A549 treated with GW870086 at 1 μM for 4 hours (cell line): ENCODE results near the gene ZNF785. TPM values are rescaled to one million over a fixed set of nuclear protein-coding genes. Genes with fewer than 3 reads are reported as not detected.

Experiments used
- total RNA-seq: library from RNA; stranded (reverse); fragments of 200-300 nt; extraction: Qiagen RNA extraction; gene quantifications from 5 replicates; pipeline ENCODE4 v1.2.3, GENCODE V29; 2022; ENCODE audit warnings: low read depth

The ZNF785 gene
- total RNA-seq, result not detected in 5 replicates

DNA sequence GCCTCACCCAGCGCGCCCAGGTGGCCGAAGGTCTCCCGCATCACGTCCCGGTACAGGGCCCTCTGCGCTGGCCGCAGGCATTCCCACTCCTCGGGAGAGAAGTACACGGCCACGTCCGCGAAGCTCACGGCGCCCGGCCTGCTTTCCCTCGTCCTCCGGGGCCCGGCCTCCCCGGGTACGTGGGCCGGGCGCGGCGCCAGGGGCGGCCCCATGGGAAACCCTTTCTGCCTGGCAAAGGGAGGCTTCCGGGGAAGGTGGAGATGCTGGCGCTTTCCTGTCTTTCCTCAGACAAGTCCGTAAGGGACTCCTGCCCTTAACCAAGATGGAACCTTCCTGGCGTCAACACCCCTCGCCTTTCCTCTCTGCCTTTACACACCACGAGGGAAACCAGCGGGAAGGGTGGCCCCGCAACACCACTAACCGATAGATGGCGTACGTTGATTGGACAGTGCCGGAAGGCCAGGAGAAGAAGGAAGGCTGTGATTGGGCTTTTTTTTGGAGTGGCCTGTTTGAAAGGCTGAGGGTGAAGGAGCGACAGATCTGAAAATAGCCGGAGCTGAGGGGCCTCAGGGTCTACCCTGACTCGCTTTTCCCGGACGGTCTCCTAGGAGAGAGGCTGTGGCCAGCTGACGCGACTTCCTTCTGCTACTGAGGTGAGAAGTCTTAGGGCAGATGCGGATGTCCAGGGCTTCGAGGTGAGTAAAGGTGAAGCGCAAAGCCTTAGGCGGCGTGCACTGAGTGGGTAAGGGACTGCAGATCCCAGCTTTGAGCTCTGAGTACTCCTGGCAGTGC lies at the start of gene ZNF785:
Gene ZNF785, minus strand, starts transcription at position 298 of the 792 bp plus-strand sequence. Its CDS starts 86 bp downstream, at position 212.

DNA sequence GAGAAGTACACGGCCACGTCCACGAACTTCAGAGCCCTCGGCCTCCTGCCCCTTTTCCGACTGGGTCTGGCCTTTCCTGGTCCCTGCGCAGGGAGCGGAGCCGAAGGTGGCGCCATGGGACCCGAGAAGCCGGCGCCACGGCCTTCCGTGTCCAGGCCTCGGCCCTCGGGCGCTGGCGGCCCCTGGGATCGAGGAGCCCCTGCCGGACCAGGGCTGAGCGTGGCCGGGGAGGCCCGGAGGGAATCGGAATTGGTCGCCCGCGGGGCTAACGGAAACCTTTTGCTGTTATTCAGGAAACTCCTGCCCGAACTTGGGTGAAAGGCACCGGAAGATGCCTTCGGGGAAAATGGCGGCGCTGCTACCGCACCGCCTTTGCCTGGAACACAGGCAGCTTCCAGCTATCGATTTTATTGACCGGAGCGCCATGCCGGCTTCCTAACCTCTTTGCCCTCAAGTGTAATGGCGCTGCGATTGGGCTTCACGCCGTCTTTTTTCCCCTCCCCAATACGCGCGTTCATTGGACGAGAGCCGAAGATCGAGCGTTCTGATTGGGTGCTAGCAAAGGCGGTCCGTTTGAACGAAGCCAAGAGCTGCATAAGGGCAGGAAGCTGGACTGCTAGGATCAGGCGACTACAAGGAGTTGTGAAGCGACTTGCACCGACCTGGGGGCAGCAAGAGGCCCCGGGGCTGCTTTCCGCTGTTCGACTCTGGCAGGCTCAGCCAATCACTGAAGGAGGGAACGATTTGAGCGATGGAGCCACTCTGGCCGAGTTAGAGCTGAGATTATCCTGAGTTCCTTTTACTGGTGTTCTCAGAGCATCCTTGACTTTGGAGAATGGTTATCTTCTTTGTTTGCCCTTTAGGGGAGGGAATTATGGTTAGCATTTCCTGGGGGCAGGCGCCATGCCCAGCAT lies 24.7 kb upstream of the ZNF785 start, which contains the start of gene ZNF689:
Gene ZNF689, minus strand, starts transcription at position 464 of the 914 bp plus-strand sequence. Its CDS starts 348 bp downstream, at position 116.

GRCh38 chr16:30571445-30572322 lies 13.8 kb downstream of the ZNF785 start, which contains the start of gene ZNF688:
TSS of gene ZNF688 (minus strand) at chr16:30571714. CDS start at chr16:30571629, 85 bp downstream.

GRCh38 chr16:30557957-30558788 lies 27.3 kb downstream of the ZNF785 start, which contains the start of gene ZNF764:
TSS of gene ZNF764 (minus strand) at chr16:30558374. CDS start at chr16:30558182, 192 bp downstream.

DNA sequence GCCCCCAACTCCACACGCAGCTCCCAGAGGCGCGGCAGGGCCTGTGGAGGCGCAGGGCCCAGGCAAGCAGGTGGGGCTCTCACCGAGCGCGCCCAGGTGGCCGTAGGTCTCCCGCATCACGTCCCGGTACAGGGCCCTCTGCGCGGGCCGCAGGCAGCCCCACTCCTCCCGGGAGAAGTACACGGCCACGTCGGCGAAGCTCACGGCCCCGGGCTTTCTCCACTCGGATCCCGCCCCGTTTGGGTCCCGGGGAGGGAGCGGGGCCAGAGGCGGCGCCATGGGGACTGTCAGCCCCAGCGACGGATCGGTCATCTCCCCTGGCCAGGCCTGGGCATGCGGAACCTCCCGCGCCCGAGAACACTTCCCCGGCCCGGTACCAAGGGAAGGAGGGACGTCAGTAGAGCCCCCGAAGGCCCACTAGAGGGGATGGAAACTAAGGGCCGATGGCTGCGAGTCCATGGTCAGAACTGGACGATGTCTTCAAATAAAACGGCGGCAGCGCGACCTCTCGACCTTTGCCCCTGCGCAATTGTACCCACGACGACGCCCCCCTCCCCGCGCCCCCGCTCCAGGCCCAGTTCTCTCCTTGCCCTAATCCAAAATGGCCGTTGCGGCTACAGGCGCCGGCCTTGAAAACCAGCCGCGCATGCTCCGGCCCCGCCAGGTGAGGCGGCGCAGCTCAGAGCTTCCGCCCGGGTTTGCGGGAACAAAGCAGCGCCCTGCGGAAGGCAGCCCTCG lies 51.0 kb downstream of the ZNF785 start, which contains the start of gene ZNF747:
Gene ZNF747, minus strand, starts transcription at position 491 of the 738 bp plus-strand sequence. Its CDS starts 179 bp downstream, at position 312.

Other genes starting within 250 kb of the ZNF785 start
- gene CD2BP2, start 230.4 kb downstream of the ZNF785 start, total RNA-seq, result 59.5 to 68.2 TPM (median 64.0 TPM) in 5 replicates
- gene TBC1D10B, start 215.2 kb downstream of the ZNF785 start, total RNA-seq, result 23.3 to 30.4 TPM (median 27.7 TPM) in 5 replicates
- gene MYL11, start 210.9 kb downstream of the ZNF785 start, total RNA-seq, result 0.51 TPM in 1 of 5 replicates, not detected in the others
- gene SEPTIN1, start 203.1 kb downstream of the ZNF785 start, total RNA-seq, result 1.1 to 2.0 TPM (median 1.6 TPM) in 5 replicates
- gene ZNF48, start 190.3 kb downstream of the ZNF785 start, total RNA-seq, result 11.2 to 15.5 TPM (median 12.8 TPM) in 5 replicates
- 3.5 to 6.1 TPM (median 5.2 TPM) in 5 replicates for gene ZNF771, start 178.1 kb downstream of the ZNF785 start, total RNA-seq
- 101 to 138 TPM (median 133 TPM) in 5 replicates for gene DCTPP1, start 155.7 kb downstream of the ZNF785 start, total RNA-seq
- 47.6 to 51.6 TPM (median 49.4 TPM) in 5 replicates for gene SEPHS2, start 139.8 kb downstream of the ZNF785 start, total RNA-seq
- 0.02 TPM in 1 of 5 replicates, not detected in the others for gene ITGAL, start 113.0 kb downstream of the ZNF785 start, total RNA-seq
- 37.2 to 46.2 TPM (median 45.5 TPM) in 5 replicates for gene ZNF768, start 59.1 kb downstream of the ZNF785 start, total RNA-seq
- gene ZNF747, start 50.8 kb downstream of the ZNF785 start, total RNA-seq, result 3.3 to 4.9 TPM (median 4.5 TPM) in 5 replicates
- 4.2 to 6.6 TPM (median 6.2 TPM) in 5 replicates for gene ZNF764, start 27.3 kb downstream of the ZNF785 start, total RNA-seq
- gene ZNF688, start 14.0 kb downstream of the ZNF785 start, total RNA-seq, result 5.5 to 8.0 TPM (median 6.7 TPM) in 5 replicates
- 7.3 to 9.9 TPM (median 8.5 TPM) in 5 replicates for gene ZNF689, start 24.7 kb upstream of the ZNF785 start, total RNA-seq
- 20.5 to 24.8 TPM (median 22.6 TPM) in 5 replicates for gene PRR14, start 65.3 kb upstream of the ZNF785 start, total RNA-seq
- 29.0 to 42.4 TPM (median 40.9 TPM) in 5 replicates for gene FBRS, start 72.7 kb upstream of the ZNF785 start, total RNA-seq
- 10.9 to 27.0 TPM (median 21.2 TPM) in 5 replicates for gene SRCAP, start 113.5 kb upstream of the ZNF785 start, total RNA-seq
- gene PHKG2, start 162.7 kb upstream of the ZNF785 start, total RNA-seq, result 23.5 to 29.4 TPM (median 28.8 TPM) in 5 replicates
- gene CFAP119, start 176.4 kb upstream of the ZNF785 start, total RNA-seq, result 5.6 to 9.2 TPM (median 7.7 TPM) in 5 replicates
- gene RNF40, start 176.6 kb upstream of the ZNF785 start, total RNA-seq, result 71.8 to 88.1 TPM (median 83.4 TPM) in 5 replicates
- gene ZNF629, start 201.5 kb upstream of the ZNF785 start, total RNA-seq, result 15.4 to 18.3 TPM (median 18.0 TPM) in 5 replicates